PFSK-1 (cell line): ENCODE data around the gene LHPP.

Experiments used
- FOXP2 ChIP-seq: optimal IDR thresholded peaks from 2 replicates; pipeline ENCODE3; 2011; ENCODE audit warnings: borderline replicate concordance, control low read depth, inconsistent platforms; ENCODE audit not compliant: insufficient read depth; ENCODE audit errors: extremely low read length, extremely low read depth
- POLR2AphosphoS5 ChIP-seq: IDR thresholded peaks from 2 replicates; pipeline ENCODE4 v1.6.1; 2012; ENCODE audit warnings: low read depth, mild to moderate bottlenecking, control low read depth, low read length, moderate library complexity
- TAF1 ChIP-seq: IDR thresholded peaks from 2 replicates; pipeline ENCODE4 v1.6.1; 2012; ENCODE audit warnings: low read length, control low read depth, borderline replicate concordance; ENCODE audit not compliant: insufficient read depth
- TF ChIP-seq, protein P1 (sequence below), 2 experiments: IDR thresholded peaks; 2 replicates each; pipeline versions ENCODE4 v1.6.1 to v1.8.0; 2011 to 2012; ENCODE audit warnings: low read depth in 2 of 2, low read length in 2 of 2, control low read depth in 1 of 2, inconsistent platforms in 1 of 2, mild to moderate bottlenecking in 1 of 2, moderate library complexity in 1 of 2; ENCODE audit not compliant: insufficient read depth in 1 of 2

- TF ChIP-seq, protein P1, sequence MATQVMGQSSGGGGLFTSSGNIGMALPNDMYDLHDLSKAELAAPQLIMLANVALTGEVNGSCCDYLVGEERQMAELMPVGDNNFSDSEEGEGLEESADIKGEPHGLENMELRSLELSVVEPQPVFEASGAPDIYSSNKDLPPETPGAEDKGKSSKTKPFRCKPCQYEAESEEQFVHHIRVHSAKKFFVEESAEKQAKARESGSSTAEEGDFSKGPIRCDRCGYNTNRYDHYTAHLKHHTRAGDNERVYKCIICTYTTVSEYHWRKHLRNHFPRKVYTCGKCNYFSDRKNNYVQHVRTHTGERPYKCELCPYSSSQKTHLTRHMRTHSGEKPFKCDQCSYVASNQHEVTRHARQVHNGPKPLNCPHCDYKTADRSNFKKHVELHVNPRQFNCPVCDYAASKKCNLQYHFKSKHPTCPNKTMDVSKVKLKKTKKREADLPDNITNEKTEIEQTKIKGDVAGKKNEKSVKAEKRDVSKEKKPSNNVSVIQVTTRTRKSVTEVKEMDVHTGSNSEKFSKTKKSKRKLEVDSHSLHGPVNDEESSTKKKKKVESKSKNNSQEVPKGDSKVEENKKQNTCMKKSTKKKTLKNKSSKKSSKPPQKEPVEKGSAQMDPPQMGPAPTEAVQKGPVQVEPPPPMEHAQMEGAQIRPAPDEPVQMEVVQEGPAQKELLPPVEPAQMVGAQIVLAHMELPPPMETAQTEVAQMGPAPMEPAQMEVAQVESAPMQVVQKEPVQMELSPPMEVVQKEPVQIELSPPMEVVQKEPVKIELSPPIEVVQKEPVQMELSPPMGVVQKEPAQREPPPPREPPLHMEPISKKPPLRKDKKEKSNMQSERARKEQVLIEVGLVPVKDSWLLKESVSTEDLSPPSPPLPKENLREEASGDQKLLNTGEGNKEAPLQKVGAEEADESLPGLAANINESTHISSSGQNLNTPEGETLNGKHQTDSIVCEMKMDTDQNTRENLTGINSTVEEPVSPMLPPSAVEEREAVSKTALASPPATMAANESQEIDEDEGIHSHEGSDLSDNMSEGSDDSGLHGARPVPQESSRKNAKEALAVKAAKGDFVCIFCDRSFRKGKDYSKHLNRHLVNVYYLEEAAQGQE (IDR thresholded peaks at IDR 0.05; ENCODE audit: insufficient read depth in 1 of 2, low read depth in 2 of 2, low read length in 2 of 2): no peak
- TF ChIP-seq POLR2AphosphoS5: no peak
- TF ChIP-seq TAF1: no peak
- no peak for TF ChIP-seq FOXP2
Measured at GRCh38 chr10:124586142-124586541, 124.5 kb downstream of the LHPP start.
